ENCODE results near the gene FGF6. TPM values are rescaled to one million over a fixed set of nuclear protein-coding genes. Genes with fewer than 3 reads are reported as not detected.
"Not testable (repeated sequence)": the region's sequence is repeated elsewhere in the genome, so short reads cannot be mapped to it uniquely, and the experiment has no call there.

Gene FGF6
- total RNA-seq, 1 donor: not detected

DNA sequence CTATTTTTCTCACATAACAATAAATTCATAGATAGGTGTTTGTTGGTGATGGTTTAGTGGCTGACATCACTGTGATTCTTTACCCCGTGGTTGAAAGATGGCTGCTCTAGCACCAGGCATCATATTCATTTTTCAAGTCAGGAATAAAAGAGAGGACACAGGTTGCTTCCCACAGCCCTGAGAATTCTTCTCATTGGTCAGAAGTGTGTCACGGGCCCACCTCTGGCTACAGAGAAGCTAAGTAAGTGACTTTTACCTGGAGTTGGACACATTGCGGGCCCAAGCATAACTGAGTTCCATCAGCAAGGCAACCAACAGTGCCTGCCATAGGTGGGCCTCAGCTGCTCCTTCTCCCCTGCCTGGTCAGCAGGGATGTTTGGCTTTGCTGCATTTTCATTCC, 38.5 kb downstream of the FGF6 start:
- Histone ChIP-seq H3K36me3 (ENCODE audit: insufficient read depth, low read length) (no peaks in the 10 kb centered on the region), H3K9me3 (ENCODE audit: low read depth, low read length) (no peaks in the 10 kb centered on the region), H3K27me3 (ENCODE audit: insufficient read depth, low read length) (peaks cover 3% of the 10 kb centered on the region), H3K4me1 (ENCODE audit: insufficient read depth, low read length) (no peaks in the 10 kb centered on the region), H3K27ac (ENCODE audit: low read depth, low read length) (no peak overlapping the region), H4K20me1 (ENCODE audit: insufficient read depth, low read length) (no peaks in the 10 kb centered on the region), H2AFZ (ENCODE audit: low read length) (no peak overlapping the region), H3K79me2 (ENCODE audit: insufficient read depth, low read length) (no peaks in the 10 kb centered on the region), H3K4me2 (ENCODE audit: insufficient read depth, low read length) (no peak overlapping the region), H3K4me3 (ENCODE audit: insufficient read depth, low read length) (no peak overlapping the region)
- DNase-seq (ENCODE audit: insufficient read length, low spot score, missing footprints): no peak
- TF ChIP-seq, protein P1, sequence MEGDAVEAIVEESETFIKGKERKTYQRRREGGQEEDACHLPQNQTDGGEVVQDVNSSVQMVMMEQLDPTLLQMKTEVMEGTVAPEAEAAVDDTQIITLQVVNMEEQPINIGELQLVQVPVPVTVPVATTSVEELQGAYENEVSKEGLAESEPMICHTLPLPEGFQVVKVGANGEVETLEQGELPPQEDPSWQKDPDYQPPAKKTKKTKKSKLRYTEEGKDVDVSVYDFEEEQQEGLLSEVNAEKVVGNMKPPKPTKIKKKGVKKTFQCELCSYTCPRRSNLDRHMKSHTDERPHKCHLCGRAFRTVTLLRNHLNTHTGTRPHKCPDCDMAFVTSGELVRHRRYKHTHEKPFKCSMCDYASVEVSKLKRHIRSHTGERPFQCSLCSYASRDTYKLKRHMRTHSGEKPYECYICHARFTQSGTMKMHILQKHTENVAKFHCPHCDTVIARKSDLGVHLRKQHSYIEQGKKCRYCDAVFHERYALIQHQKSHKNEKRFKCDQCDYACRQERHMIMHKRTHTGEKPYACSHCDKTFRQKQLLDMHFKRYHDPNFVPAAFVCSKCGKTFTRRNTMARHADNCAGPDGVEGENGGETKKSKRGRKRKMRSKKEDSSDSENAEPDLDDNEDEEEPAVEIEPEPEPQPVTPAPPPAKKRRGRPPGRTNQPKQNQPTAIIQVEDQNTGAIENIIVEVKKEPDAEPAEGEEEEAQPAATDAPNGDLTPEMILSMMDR (IDR thresholded peaks at IDR 0.05; ENCODE audit: extremely low read depth, low read depth, low read length): no peak

DNA sequence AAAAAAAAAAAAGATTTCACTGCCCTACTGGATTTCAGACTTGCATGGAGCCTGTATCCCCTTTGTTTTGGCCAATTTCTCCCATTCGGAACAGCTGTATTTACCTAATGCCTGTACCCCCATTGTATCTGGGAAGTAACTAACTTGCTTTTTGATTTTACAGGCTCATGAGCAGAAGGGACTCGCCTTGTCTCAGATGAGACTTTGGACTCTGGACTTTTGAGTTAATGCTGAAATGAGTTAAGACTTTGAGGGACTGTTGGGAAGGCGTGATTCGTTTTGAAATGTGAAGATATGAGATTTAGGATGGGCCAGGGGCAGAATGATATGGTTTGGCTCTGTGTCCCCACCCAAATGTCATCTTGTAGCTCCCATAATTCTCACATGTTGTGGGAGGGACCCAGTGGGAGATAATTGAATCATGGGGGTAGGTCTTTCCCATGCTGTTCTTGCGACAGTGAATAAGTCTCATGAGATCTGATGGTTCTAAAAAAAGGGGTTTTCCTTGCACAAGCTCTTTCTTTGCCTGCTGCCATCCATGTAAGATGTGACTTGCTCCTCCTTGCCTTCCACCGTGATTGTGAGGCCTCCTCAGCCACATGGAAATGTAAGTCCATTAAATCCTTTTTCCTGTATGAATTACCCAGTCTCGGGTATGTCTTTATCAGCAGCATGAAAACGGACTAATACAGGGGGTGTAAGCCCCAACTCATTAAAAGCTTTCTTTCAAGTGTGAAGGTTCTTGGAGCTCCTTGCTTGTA, 40.6 kb downstream of the FGF6 start:
- H3K36me3 ChIP-seq (ENCODE audit: insufficient read depth, low read length); H2AFZ ChIP-seq (ENCODE audit: low read length); H3K4me2 ChIP-seq (ENCODE audit: insufficient read depth, low read length); H4K20me1 ChIP-seq (ENCODE audit: insufficient read depth, low read length); H3K4me3 ChIP-seq (ENCODE audit: insufficient read depth, low read length); H3K4me1 ChIP-seq (ENCODE audit: insufficient read depth, low read length); H3K27me3 ChIP-seq (ENCODE audit: insufficient read depth, low read length); DNase-seq (ENCODE audit: insufficient read length, low spot score, missing footprints); H3K27ac ChIP-seq (ENCODE audit: low read depth, low read length); H3K79me2 ChIP-seq (ENCODE audit: insufficient read depth, low read length); H3K9me3 ChIP-seq (ENCODE audit: low read depth, low read length): not testable (repeated sequence)

DNA sequence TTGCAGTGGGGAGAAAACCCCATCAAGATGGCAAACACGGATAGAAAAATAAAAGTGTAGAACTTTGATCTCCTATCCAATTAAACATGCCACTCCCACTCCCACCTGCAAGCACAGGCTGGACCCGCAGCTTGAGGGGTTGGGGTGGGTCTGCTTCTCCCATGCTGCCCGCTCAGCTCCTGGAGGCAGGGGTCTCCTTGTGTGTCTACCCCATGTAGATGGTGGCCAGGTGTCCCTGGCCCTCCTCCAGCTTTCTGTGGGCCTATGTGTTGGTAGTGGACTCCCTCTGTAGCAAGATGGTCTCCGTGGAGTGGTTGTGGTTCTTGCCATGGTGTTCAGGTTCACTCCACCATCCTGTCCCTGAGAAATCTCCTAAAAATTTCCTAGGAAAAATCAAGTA, 42.6 kb downstream of the FGF6 start:
- DNase-seq (ENCODE audit: insufficient read length, low spot score, missing footprints): no peak

DNA sequence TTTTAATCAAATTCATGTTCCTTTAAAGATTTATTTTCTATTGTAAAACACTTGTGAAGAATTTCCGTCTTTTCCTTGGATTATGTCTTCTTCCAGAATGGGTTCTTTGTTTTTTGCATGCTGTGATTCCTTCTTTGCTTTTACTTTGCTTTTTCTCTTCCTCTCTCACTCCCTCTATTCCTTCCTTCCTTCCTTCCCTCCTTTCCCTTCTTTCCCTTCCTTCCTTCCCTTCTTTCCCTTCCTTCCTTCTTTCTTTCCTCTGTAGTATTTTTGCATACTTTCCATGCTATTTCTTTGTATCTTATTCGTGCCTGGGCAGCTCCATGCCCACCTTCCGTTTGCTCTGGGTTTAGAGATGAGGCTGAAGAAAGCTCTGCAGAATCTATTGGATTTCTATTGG, 44.5 kb downstream of the FGF6 start:
- Histone ChIP-seq H4K20me1 (ENCODE audit: insufficient read depth, low read length) (no peaks in the 10 kb centered on the region), H3K79me2 (ENCODE audit: insufficient read depth, low read length) (no peaks in the 10 kb centered on the region), H3K4me3 (ENCODE audit: insufficient read depth, low read length) (no peak overlapping the region), H3K9me3 (ENCODE audit: low read depth, low read length) (no peaks in the 10 kb centered on the region), H3K27ac (ENCODE audit: low read depth, low read length) (no peak overlapping the region), H3K27me3 (ENCODE audit: insufficient read depth, low read length) (no peaks in the 10 kb centered on the region), H3K36me3 (ENCODE audit: insufficient read depth, low read length) (no peaks in the 10 kb centered on the region), H2AFZ (ENCODE audit: low read length) (no peak overlapping the region), H3K4me2 (ENCODE audit: insufficient read depth, low read length) (no peak overlapping the region), H3K4me1 (ENCODE audit: insufficient read depth, low read length) (no peaks in the 10 kb centered on the region)
- TF ChIP-seq, protein P1 (IDR thresholded peaks at IDR 0.05; ENCODE audit: extremely low read depth, low read depth, low read length): no peak
- no peak for DNase-seq (ENCODE audit: insufficient read length, low spot score, missing footprints)

More for the DNA sequence above, 42.6 kb downstream of the FGF6 start:
- Histone ChIP-seq H3K4me1 (ENCODE audit: insufficient read depth, low read length) (no peaks in the 10 kb centered on the region), H2AFZ (ENCODE audit: low read length) (no peak overlapping the region), H3K27ac (ENCODE audit: low read depth, low read length) (no peak overlapping the region), H3K4me3 (ENCODE audit: insufficient read depth, low read length) (no peak overlapping the region), H3K27me3 (ENCODE audit: insufficient read depth, low read length) (no peaks in the 10 kb centered on the region), H3K9me3 (ENCODE audit: low read depth, low read length) (no peaks in the 10 kb centered on the region), H4K20me1 (ENCODE audit: insufficient read depth, low read length) (no peaks in the 10 kb centered on the region), H3K4me2 (ENCODE audit: insufficient read depth, low read length) (no peak overlapping the region), H3K36me3 (ENCODE audit: insufficient read depth, low read length) (no peaks in the 10 kb centered on the region), H3K79me2 (ENCODE audit: insufficient read depth, low read length) (no peaks in the 10 kb centered on the region)
- TF ChIP-seq, protein P1 (IDR thresholded peaks at IDR 0.05; ENCODE audit: extremely low read depth, low read depth, low read length): no peak

Measured in osteoblast (primary cell).